Measurements from ENCODE around the gene CABP2. TPM values are rescaled to one million over a fixed set of nuclear protein-coding genes. Genes with fewer than 3 reads are reported as not detected.

The CABP2 gene
- total and polyA plus RNA-seq, 5 donors: not detected

Small RNA genes within 50 kb of the gene (microRNA-seq; reads per million reads assigned to microRNA genes)
- 0 reads per million in 2 donors for gene MIR6752

Other genes starting within 250 kb of the CABP2 start
- gene ANKRD13D, start 234.1 kb downstream of the CABP2 start, total RNA-seq: 10 to 100 TPM; 20.0 to 25.3 (median 22.8) TPM
- 18.0 TPM for gene ANKRD13D, start 234.1 kb downstream of the CABP2 start, polyA plus RNA-seq
- gene SSH3, start 219.9 kb downstream of the CABP2 start, total RNA-seq: 10 to 100 TPM; 23.9 to 25.9 (median 25.1) TPM
- gene SSH3, start 219.9 kb downstream of the CABP2 start, polyA plus RNA-seq: 14.9 TPM
- 10 to 100 TPM; 53.8 to 86.6 (median 65.3) TPM for gene POLD4, start 169.9 kb downstream of the CABP2 start, total RNA-seq
- 124 TPM for gene POLD4, start 169.9 kb downstream of the CABP2 start, polyA plus RNA-seq
- 1 to 10 TPM; 2.9 to 6.1 (median 3.0) TPM for gene CLCF1, start 149.8 kb downstream of the CABP2 start, total RNA-seq
- gene CLCF1, start 149.8 kb downstream of the CABP2 start, polyA plus RNA-seq: 3.7 TPM
- gene RAD9A, start 131.5 kb downstream of the CABP2 start, total RNA-seq: 10 to 100 TPM in 1 of 4 donors, 1 to 10 TPM in 3; 7.9 to 11.7 (median 9.4) TPM
- gene RAD9A, start 131.5 kb downstream of the CABP2 start, polyA plus RNA-seq: 7.3 TPM
- gene PPP1CA, start 121.6 kb downstream of the CABP2 start, total RNA-seq: 10 to 100 TPM; 73.1 to 93.4 (median 79.1) TPM
- 79.4 TPM for gene PPP1CA, start 121.6 kb downstream of the CABP2 start, polyA plus RNA-seq
- 1 to 10 TPM in 3 of 4 donors, under 1 TPM in 1; 0.67 to 2.7 (median 1.8) TPM for gene TBC1D10C, start 119.4 kb downstream of the CABP2 start, total RNA-seq
- gene TBC1D10C, start 119.4 kb downstream of the CABP2 start, polyA plus RNA-seq: 0.86 TPM
- 10 to 100 TPM in 2 of 4 donors, 1 to 10 TPM in 2; 5.1 to 23.6 (median 9.3) TPM for gene CARNS1, start 107.8 kb downstream of the CABP2 start, total RNA-seq
- 5.2 TPM for gene CARNS1, start 107.8 kb downstream of the CABP2 start, polyA plus RNA-seq
- 10 to 100 TPM; 29.0 to 31.3 (median 29.5) TPM for gene RPS6KB2, start 95.0 kb downstream of the CABP2 start, total RNA-seq
- gene RPS6KB2, start 95.0 kb downstream of the CABP2 start, polyA plus RNA-seq: 39.6 TPM
- 1 to 10 TPM; 1.2 to 3.4 (median 1.9) TPM for gene PTPRCAP, start 85.8 kb downstream of the CABP2 start, total RNA-seq
- gene PTPRCAP, start 85.8 kb downstream of the CABP2 start, polyA plus RNA-seq: 1.6 TPM
- gene CORO1B, start 80.0 kb downstream of the CABP2 start, total RNA-seq: 10 to 100 TPM; 23.5 to 38.2 (median 29.6) TPM
- 20.8 TPM for gene CORO1B, start 80.0 kb downstream of the CABP2 start, polyA plus RNA-seq
- gene GPR152, start 70.7 kb downstream of the CABP2 start, total RNA-seq: not detected
- not detected for gene GPR152, start 70.7 kb downstream of the CABP2 start, polyA plus RNA-seq
- 1 to 10 TPM; 1.1 to 1.8 (median 1.5) TPM for gene CABP4, start 68.1 kb downstream of the CABP2 start, total RNA-seq
- gene CABP4, start 68.1 kb downstream of the CABP2 start, polyA plus RNA-seq: 0.81 TPM
- gene TMEM134, start 54.2 kb downstream of the CABP2 start, total RNA-seq: 10 to 100 TPM; 61.7 to 78.2 (median 65.4) TPM
- 82.3 TPM for gene TMEM134, start 54.2 kb downstream of the CABP2 start, polyA plus RNA-seq
- 10 to 100 TPM; 50.8 to 64.5 (median 64.2) TPM for gene AIP, start 40.4 kb downstream of the CABP2 start, total RNA-seq
- 74.2 TPM for gene AIP, start 40.4 kb downstream of the CABP2 start, polyA plus RNA-seq
- gene PITPNM1, start 18.1 kb downstream of the CABP2 start, total RNA-seq: 10 to 100 TPM; 19.4 to 26.3 (median 24.1) TPM
- 13.7 TPM for gene PITPNM1, start 18.1 kb downstream of the CABP2 start, polyA plus RNA-seq
- 10 to 100 TPM; 31.5 to 52.7 (median 49.9) TPM for gene CDK2AP2, start 15.3 kb downstream of the CABP2 start, total RNA-seq
- gene CDK2AP2, start 15.3 kb downstream of the CABP2 start, polyA plus RNA-seq: 65.2 TPM
- gene GSTP1, start 60.4 kb upstream of the CABP2 start, total RNA-seq: 100 to 1,000 TPM; 323 to 411 (median 377) TPM
- gene GSTP1, start 60.4 kb upstream of the CABP2 start, polyA plus RNA-seq: 501 TPM
- 100 to 1,000 TPM; 375 to 462 (median 435) TPM for gene NDUFV1, start 83.5 kb upstream of the CABP2 start, total RNA-seq
- 380 TPM for gene NDUFV1, start 83.5 kb upstream of the CABP2 start, polyA plus RNA-seq
- gene NUDT8, start 106.5 kb upstream of the CABP2 start, total RNA-seq: 100 to 1,000 TPM in 1 of 4 donors, 10 to 100 TPM in 3; 45.6 to 105 (median 79.6) TPM
- gene NUDT8, start 106.5 kb upstream of the CABP2 start, polyA plus RNA-seq: 121 TPM
- gene TBX10, start 116.3 kb upstream of the CABP2 start, total RNA-seq: not detected
- not detected for gene TBX10, start 116.3 kb upstream of the CABP2 start, polyA plus RNA-seq
- not detected for gene ACY3, start 127.3 kb upstream of the CABP2 start, total RNA-seq
- gene ACY3, start 127.3 kb upstream of the CABP2 start, polyA plus RNA-seq: not detected
- gene ALDH3B2, start 151.2 kb upstream of the CABP2 start, total RNA-seq: not detected
- gene ALDH3B2, start 151.2 kb upstream of the CABP2 start, polyA plus RNA-seq: not detected

Measured in right cardiac atrium (tissue), 5 donors.